HG03103 (cell line): Measurements from ENCODE around the gene MAPKAPK2.

ENCODE experiments used
- ATAC-seq: cut with Tn5 transposase; IDR thresholded peaks from one replicate; pipeline ENCODE4 v1.9.1; 2021; ENCODE audit warnings: low read depth; ENCODE audit not compliant: unreplicated experiment

Gene MAPKAPK2

DNA sequence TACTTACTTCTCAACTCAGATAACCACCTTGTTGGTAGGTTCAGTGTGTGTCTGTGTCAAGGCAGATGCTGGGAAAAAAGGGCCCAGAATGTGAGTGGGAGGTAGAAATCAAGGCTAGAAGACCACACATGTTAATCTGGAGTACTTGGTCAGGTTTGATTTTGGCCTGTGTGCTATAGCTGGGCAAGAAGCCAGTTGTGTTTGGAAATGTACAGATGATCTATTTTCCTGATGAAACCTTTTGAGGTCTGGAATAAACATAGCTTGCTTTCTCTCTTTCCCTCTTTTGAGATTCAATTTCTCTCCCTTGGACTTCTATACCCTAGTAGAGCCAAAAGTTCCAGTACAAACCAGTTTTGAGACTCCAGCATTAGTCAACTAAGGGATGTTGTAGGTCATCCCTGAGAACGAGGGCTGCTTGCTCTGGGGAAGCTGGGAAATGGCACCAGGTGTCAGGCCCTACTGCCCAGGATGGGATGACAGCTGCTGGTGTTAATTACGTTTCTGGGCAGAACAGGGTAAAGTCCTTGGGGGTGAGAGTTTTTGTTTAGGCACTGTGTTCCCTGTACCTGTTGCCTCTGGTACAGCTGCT lies 15.8 kb downstream of the MAPKAPK2 start:
- ATAC-seq: no peak

DNA sequence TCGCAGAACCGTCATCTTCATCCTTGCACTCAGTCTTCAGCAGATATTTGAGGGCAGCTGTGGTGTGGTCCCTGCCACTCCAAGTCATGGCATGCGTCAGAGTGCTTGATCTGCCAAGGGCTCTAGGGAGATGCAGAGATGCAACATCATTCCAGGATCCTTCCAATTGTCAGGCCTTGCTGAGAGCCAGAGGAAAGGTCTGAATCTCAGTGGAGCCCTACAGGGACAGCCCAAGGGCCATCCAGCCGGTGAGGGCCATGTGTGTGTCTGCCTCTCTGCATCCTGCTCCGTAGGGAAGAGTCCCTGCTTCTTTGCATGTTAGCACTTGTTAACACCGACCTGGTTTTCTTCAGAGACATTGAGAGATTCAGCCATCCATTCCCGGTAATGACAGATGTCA lies 17.6 kb downstream of the MAPKAPK2 start:
- ATAC-seq: no peak

DNA sequence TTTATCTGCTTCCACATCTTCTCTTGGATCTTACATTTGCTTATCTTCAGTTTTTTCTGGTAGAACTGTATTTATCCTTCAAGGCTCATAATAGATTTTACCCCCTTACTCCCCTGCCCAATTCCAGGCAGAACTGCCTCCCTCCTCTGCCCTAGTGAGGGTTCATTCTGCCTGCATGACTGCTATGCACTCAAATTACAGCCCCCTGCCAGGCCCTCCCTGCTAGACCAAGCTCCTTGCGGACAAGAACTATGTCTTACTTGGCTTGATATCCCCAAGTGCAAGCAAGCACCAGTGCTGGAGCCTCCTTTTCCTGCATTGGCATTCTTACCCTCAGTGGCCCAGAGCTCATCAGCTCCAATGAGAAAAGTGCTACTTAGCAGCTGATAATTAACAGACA lies 18.1 kb downstream of the MAPKAPK2 start:
- no peak for ATAC-seq

GRCh38 chr1:206703661-206704060 lies 19.0 kb downstream of the MAPKAPK2 start:
- no peak for ATAC-seq

DNA sequence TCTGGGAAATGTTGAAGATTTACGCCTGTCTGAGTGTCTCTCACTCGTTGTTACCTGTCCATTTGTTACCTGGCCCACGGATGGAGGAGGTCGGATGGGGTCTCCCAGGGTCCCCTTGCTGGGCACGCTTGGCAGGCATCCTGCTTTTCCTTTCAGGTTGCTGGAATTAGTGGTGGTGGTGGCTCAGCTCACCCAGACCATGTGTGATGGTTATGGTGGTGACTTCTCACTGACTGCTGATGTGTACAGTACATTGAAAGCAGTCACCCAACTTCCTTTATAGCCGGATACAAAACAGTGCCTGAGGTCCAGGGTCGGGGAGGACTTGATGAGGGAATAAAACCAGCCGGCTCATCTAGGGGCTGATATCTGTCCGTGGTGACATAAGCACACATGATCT lies 19.5 kb downstream of the MAPKAPK2 start:
- no peak for ATAC-seq

- no peak for ATAC-seq
Observed at GRCh38 chr1:206705191-206705590, 20.5 kb downstream of the MAPKAPK2 start.

GRCh38 chr1:206705726-206706297 lies 21.1 kb downstream of the MAPKAPK2 start:
- no peak for ATAC-seq

- no peak for ATAC-seq
Observed at GRCh38 chr1:206706298-206706791, 21.6 kb downstream of the MAPKAPK2 start.

DNA sequence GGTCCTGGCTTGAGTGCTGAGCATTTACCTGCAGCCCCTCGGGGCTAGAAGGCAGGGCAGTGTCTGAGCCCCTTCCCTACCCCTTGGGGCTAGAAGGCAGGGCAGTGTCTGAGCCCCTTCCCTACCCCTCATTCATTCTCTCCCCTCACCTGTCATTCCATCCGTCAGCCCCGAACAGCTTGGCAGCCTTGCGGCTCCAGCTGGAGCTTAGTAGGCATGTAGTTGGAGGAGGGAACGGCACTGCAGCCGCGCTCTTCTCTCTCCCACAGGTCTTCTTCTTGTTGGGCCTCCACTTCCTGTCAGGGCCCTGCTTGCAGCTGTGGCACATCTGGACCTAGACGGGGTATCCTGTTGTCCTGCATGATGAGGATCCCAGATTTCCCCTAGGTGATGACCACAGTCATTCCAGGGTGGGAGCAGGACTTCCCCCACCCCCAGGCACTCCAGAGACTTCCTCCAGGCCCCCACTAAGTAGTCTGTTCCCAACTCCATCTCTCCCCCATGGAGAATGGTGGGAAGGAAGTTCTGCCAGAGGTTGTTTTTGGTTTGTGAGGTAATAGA lies 22.2 kb downstream of the MAPKAPK2 start:
- no peak for ATAC-seq

DNA sequence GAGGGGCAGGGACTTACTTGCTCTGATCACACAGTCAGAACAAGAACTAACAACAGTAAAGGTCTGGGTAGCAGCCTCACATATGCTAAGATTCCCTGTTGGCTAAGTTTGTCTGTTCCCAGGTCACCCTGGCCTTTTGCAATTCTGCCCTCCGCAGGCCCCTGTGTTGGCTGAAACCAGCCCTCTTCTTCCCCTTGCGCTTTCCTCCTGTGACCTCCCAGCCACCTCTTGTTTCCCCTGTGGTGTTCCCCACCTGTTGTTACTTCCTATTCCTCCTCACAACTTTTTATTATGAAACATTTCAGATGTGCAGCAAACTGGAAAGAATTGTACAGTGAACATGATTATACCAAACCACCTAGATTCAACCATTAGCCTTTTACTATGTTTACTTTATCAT lies 23.4 kb downstream of the MAPKAPK2 start:
- ATAC-seq: peak; percentile 62

DNA sequence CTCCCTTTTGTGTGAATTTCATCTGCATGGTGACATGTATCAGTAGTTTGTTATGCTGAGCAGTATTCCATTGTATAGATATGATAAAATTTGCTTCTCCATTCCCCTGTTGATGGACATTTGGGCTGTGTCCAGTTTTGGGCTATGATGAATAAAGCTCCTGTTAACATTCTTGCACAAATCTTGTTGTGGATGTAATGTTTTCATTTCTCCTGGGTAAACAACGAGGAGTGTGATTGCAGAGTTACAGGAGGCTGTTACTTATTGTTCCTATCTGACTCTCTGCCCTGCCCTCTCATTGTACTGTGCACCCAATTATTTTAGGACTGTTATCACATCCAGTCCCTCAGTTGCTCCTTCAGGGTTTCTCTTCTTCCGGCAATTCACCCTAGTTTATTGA lies 24.2 kb downstream of the MAPKAPK2 start:
- ATAC-seq: no peak

- ATAC-seq: no peak
Observed at GRCh38 chr1:206709322-206709721, 24.6 kb downstream of the MAPKAPK2 start.

- no peak for ATAC-seq
Observed at GRCh38 chr1:206709772-206710459, 25.2 kb downstream of the MAPKAPK2 start.

DNA sequence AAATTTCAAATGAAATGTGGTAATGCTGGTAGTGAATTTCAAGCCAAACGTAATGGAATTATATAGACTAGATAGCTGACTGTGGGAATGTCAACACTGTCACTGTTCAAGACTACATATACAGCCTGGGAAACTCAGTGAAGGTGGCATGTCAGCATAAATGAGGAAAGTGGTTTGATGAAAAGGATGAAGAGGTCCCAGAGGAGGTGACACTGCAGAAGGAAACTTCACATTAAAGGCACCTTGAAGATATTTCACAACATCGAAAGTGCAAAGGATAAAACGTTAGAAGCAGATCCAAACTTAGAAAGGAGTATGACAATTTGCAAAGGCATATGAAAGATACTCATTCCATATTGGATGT lies 25.7 kb downstream of the MAPKAPK2 start:
- no peak for ATAC-seq

DNA sequence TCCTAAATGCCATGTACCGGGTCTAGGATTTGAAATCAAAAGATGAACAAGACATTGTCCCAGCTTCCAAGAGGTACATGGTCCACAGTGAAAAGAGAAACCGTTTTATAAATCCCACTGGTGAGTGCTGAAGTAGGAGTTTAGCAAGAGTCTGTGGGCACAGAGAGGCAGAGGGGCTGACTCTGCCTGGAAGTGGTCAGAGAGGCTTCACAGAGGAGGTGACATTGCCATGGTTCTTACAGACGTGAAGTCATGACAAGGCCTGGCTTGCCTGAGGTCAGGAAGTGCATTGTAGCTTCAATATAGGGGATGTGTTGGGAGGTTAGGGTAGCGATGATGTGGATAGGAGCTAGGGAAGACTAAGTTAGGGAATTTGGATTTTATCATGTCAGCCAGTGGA lies 28.4 kb downstream of the MAPKAPK2 start:
- no peak for ATAC-seq

- ATAC-seq: no peak
Observed at GRCh38 chr1:206713910-206714312, 29.2 kb downstream of the MAPKAPK2 start.

DNA sequence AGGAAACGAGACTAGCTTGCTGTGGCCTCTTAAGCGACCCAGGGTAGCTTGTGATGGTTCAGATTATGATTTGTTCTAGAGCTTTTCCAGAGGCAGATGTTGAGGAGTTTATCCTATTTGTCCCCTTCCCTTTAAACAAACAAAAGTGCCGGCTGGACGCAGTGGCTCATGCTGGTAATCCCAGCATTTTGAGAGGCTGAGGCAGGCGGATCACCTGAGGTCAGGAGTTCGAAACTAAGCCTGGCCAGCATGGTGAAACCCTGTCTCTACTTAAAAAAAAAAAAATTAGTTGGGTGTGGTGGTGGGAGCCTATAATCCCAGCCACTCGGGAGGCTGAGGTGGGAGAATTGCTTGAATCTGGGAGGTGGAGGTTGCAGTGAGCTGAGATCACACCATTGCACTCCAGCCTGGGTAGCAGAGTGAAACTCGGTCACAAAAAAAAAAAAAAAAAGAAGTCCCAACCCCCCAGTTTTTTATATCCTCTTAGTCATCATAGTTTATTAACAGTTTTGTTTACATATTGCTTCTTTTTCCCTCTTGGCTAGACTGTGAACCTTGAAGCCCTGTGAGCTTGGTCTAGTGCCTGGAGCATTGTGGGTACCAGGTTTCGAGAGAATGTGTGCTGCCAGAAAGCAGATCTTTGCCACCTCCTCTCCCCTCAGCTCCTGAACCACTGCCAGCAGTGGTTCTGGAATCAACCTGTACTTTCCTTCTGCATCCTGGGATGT lies 29.8 kb downstream of the MAPKAPK2 start:
- ATAC-seq: no peak

- no peak for ATAC-seq
Observed at GRCh38 chr1:206715120-206715519, 30.4 kb downstream of the MAPKAPK2 start.

DNA sequence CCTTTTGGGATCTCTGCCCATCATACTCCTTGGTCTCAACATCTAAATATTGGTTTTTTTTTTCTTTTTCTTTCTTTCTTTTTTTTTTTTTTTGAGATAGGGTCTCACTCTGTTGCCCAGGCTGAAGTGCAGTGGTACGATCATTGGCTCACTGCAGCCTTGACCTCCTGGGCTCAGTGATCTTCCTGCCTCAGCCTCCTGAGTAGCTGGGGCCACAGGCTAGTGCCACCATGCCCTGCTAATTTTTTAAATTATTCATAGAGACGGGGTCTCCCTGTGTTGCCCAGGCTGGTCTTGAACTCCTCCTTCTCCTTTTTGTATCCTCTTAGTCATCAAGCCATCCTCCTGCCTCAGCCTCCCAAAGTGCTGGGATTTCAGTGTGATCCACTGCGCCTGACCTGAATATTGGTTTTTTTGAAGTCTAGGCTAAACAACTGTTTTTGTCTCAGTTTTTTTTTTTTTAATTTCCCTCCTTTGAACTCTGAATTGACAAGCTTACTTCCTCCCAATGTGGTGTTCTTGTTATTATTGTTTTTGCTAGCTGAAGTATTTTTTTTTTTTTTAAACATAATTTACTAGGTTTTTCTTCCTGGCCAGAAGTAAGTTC lies 30.9 kb downstream of the MAPKAPK2 start:
- no peak for ATAC-seq

- no peak for ATAC-seq
Observed at GRCh38 chr1:206716159-206716869, 31.6 kb downstream of the MAPKAPK2 start.
